HG02610 (cell line): ENCODE measurements around the gene TLE2.
"Not testable (repeated sequence)": the region's sequence is repeated elsewhere in the genome, so short reads cannot be mapped to it uniquely, and the experiment has no call there.

ENCODE experiments used
- ATAC-seq: cut with Tn5 transposase; IDR thresholded peaks from one replicate; pipeline ENCODE4 v1.9.1; 2021; ENCODE audit warnings: mild to moderate bottlenecking, moderate library complexity; ENCODE audit not compliant: unreplicated experiment

The TLE2 gene

DNA sequence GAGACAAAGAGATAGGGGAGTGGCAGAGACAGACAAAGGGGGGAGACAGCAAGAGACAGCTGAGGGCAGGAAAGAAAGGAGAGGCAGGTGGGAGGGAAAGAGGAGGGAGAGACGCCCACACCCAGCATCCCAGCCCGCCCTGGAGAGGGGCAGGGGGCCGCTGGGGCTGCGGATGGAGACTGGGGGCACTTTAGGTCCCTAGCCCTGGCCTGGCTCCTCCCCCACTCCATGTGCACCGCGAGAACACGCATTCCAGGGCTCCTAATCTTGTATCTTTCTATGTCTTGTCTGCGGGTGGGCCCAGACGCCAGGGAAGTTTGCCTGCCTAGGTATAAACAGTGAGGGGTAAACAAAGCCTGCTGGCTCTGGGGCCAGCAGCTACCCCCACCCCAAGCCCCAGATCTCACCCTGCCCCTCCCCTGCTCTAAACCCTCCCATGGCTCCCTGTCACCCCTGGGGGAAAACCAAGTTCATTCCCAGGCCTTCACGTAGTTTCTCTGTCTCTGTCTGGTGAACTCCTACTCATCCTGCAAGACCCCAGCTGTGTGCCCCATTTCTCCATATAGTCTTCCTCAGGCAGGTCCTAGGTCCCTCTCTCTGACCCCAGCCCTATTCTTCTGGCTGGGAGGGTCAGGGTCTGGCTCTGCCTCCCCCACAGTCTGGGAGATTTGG is 27.5 kb upstream of the TLE2 start:
- no peak for ATAC-seq

- no peak for ATAC-seq
These were observed 26.8 kb upstream of the TLE2 start for GRCh38 chr19:3055741-3056416.

DNA sequence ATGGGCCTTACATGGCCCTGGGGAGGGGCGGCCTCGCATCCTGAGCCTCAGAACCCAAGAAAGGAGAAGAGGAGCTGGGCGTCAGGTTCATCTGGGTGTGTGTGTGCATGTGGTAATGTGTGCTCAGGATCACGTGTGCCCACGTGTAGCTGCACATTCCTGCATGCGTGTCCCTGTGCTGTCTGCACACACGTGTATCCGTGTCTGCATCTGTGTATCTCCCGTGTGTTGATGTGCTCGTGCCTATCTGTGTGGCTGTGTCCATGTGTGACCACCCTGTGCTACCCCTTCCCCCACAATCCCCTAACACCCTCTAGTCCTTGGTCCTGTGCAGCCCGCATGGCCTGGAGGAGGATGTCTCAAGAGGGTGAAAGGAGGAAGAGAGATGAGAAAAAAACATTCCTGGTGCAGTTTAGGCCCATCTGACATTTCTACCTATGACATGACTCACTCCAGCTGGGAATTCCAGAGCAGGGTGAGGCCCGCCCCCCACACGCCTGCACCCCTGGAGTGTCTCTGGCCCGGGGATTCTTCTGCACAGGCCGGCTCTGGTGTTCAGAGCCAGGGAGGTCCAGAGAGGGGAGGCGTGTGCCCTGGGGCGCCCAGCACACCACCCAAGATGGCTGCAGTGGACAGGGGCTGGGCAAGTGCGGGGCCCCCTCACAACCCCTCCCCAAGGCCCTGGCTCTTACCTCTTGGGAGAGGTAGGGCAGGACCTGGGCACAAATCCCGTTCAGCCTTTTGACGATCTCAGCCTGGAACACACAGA is 26.1 kb upstream of the TLE2 start:
- no peak for ATAC-seq

- no peak for ATAC-seq
These were observed 25.3 kb upstream of the TLE2 start for GRCh38 chr19:3054265-3054971.

DNA sequence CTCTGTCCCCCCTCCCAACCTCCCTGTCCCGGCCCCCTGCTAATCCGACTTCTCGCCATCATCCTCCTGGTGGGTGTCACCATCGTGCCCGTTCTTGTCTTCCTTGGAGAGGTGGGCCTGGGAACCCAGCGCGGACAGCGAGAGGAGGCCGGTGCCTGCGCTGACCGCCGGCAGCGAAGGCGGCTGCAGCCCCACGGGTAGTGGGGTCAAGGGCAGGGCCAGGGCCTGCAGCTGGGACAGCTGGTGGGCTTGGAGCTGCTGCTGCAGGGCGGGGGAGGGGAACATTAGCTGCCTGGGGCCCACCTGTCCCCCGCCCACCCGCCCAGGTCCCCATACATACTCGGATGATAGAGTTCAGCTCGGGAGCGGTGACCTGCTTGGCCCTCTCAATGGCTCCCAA is 24.7 kb upstream of the TLE2 start:
- no peak for ATAC-seq

GRCh38 chr19:3053218-3053621 is 24.1 kb upstream of the TLE2 start:
- no peak for ATAC-seq

DNA sequence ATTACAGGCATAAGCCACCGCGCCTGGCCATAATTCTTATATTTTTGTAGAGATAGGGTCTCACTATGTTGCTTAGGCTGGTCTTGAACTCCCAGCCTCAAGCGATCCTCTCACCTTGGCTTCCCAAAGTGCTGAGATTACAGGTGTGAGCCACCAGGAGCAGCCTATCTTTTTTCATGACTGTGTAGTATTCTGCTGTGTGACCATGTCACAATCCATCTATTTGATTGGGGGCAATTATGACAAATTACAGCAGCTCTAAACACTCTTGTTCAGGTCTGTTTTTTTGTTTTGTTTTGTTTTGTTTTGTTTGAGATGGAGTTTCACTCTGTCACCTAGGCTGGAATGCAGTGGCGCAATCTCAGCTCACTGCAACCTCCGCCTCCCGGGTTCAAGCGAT is 20.9 kb upstream of the TLE2 start:
- not testable (repeated sequence) for ATAC-seq

GRCh38 chr19:3049089-3049488 is 20.0 kb upstream of the TLE2 start:
- no peak for ATAC-seq

DNA sequence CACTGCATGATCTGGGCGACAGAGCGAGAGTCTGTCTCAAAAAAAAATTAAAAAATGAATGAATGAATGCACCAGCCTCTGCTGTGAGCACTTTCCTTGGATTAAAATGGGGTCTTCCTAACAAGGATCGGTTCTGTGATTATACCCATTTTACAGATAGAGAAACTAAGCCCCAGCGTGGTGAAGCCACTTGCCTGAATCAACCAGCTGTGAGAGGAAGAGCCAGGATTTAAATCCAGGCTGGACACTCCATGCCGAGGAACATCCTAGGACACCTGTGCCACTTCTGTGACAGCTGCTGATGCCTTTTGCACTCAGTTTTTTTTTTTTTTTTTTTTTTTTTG is 19.1 kb upstream of the TLE2 start:
- no peak for ATAC-seq

GRCh38 chr19:3047496-3048189 is 18.6 kb upstream of the TLE2 start:
- ATAC-seq, result no peak

GRCh38 chr19:3046698-3047495 is 17.8 kb upstream of the TLE2 start:
- no peak for ATAC-seq

GRCh38 chr19:3045885-3046697 is 17.0 kb upstream of the TLE2 start:
- no peak for ATAC-seq

DNA sequence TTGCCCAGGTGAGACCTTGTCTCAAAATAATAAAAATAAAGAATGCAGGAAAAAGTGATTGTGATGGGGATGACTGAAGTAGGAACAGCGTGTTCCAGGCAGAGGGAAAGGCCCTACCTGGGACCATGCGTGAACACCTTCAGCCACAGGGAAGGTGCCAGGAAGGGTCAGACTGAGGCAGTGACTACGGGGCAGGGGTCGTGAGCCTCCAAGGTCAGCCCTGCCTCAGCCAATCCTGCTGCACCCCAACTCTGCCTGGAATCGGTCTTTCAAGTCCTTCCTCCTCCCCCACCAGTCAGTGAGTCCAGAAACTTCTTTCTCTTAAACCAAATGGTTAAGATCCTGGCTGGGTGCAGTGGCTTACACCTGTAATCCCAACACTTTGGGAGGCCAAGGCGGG is 16.1 kb upstream of the TLE2 start:
- ATAC-seq, result no peak

- no peak for ATAC-seq
These were observed 13.7 kb upstream of the TLE2 start for GRCh38 chr19:3042621-3043267.

DNA sequence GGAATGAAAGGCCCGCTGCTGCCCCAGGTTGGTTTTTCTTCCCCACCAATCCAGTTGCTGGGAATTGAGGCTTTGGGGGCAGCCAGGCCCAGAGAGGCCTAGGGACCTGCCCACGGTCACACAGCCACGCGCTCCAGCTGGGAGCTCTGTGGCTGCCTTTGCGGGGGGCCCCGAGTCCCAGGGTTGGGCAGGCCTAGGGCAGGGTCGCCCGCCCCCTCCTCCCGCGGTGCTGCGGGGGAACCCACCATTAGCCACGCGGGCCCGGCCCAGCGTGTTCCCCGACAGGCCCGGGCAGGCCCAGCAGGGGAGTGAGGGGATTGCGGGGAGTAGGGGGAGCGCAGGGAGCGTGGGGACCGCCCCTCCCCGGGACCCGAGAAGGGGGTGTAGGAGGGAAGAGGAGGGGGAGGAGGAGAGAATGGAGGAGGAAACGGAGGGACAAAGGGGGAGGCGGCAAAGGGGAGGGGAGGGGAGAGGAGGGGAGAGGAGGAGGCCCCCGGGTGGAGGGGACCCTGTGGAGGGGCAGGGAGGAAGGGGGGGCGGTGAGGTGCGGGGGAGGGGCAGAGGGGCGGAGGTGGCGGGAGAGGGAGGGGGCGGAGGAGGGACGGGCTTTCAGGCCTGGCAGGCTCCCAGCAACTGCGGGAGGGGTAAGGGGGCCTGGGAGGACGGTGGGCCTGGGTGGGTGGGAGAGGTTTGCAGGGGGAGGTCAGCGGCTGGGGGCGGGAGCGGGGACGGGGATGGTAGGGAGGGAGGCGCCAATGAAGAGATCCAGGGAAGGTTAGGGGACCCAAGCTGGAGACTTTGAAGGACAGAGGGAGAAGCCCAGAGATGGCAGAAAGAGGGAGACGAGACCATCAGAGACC is 12.9 kb upstream of the TLE2 start:
- no peak for ATAC-seq

DNA sequence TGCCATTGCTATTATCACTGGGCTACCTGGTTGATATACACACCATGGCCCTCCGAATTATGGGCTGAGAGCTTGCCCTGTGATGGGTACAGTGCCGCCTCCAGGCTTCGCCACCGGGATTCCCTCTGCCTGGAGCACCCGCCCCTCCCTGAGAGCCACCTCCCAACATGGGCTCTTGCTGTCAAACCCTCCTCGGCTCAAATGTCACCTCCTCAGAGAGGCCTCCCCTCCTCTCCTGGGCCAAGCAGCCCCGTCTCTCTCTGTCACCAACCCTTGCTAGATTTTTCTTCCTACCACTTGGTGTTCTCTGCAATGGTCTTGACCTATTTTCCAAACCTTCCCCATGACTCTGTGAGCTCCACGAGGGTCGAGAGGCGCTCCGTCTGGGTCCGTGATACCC is 12.2 kb upstream of the TLE2 start:
- no peak for ATAC-seq

GRCh38 chr19:3039641-3040077 is 10.6 kb upstream of the TLE2 start:
- ATAC-seq, result no peak

DNA sequence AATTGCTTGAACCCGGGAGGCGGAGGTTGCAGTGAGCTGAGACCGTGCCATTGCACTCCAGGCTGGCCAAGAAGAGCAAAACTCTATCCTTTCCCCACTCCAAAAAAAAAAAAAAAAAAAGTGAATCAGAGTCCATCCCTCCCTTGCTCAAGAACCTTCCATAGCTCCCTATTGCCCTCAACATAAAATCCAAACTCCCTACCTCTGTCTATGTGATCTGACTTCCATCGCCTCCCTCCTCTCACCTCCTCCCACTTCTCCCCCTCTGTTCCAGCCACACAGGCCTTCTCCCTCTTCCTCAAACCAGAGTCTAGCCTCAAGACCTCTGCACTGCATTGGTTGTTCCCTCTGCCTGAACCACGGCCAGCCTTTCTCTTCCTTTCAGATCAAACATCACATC is 10.0 kb upstream of the TLE2 start:
- ATAC-seq, result no peak
